GM21360 (cell line): ENCODE measurements around the gene TXNDC17.
"Not testable (repeated sequence)": the region's sequence is repeated elsewhere in the genome, so short reads cannot be mapped to it uniquely, and the experiment has no call there.

ENCODE experiments used
- ATAC-seq: cut with Tn5 transposase; IDR thresholded peaks from one replicate; pipeline ENCODE4 v1.9.1; 2021; ENCODE audit warnings: mild to moderate bottlenecking, moderate library complexity; ENCODE audit not compliant: unreplicated experiment

The TXNDC17 gene

DNA sequence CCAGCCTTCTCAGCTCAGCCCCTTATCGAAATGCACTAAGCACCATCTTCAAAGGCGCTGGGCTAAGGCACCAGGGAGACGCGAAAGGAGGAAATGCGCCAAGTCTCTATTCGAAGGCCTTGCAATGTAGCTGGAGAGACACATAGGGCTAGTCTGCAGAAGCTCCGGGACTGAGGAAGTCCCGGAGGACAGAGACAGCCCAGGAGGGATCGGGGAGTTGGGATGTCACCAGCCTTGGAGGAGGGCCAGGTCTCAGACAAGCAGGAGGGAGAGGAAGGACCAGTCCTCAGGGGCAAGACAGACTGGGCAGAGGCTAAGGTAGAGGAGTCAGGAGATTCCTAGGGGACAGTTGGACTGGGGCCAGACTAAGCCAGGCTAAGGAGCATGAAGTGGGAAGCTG is 19.2 kb downstream of the TXNDC17 start:
- ATAC-seq: no peak

DNA sequence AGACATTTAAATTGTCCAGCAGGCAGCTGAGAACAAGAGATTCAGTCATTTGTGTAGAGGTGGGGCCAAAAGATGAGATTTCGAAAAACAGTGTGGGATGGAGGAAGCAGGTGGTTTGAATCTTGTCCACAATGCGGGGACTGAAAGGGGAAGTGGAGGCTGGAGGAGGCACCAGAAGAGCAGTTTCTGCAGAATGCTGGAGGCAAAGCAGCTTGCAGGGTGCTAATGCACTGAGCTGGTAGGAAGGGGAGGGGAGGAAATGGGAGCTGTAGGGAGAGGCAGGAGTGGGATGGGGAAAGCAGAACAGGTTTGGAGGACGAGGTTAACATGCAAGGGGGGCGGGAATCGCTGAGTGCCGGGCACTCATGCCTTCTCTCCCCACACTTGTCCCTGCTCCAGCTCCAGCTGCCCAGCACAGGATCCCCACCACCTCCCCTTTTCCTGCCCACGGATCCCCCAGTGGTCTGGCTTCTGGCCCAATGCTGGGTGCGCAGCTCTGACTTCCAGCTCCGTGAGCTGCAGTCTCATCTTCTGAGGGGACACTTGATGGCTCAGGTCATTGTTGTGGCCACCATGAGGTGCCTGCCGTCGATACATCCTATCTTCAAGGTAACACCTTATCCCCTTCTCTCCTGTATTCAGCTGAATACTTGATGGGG is 20.1 kb downstream of the TXNDC17 start:
- peak; percentile 64 for ATAC-seq

DNA sequence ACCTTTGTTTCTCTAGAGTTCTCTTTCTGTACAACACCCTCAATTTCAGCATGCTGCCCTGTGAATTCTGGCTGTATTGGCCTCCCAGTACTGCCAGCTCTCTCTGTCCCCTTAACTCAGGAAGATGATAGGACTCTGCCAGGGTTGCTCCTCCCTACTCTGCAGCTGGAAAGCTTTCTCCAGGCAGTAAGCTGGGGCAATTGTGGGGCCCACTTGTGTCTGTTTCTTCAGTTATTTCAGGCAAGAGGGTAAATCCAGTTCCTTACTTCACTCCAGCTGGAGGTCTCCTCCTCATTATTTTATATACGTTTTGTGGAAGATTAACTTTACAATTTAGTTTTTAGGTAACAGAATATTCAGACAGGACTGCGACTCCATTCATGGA is 20.6 kb downstream of the TXNDC17 start:
- ATAC-seq: no peak

DNA sequence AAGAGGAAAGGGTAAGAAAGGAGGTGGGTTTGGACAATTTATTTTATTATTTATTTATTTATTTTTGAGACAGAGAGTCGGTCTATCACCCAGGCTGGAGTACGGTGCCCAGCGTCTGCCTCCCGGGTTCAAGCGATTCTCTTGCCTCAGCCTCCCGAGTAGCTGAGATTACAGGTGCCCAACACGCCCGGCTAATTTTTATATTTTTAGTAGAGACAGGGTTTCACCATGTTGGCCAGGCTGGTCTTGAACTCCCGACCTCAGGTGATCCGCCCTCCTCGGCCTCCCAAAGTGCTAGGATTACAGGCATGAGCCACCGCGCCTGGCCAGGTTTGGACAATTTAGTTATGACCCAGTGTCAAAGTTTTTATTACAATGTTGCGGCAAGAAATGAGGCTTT is 22.3 kb downstream of the TXNDC17 start:
- not testable (repeated sequence) for ATAC-seq

DNA sequence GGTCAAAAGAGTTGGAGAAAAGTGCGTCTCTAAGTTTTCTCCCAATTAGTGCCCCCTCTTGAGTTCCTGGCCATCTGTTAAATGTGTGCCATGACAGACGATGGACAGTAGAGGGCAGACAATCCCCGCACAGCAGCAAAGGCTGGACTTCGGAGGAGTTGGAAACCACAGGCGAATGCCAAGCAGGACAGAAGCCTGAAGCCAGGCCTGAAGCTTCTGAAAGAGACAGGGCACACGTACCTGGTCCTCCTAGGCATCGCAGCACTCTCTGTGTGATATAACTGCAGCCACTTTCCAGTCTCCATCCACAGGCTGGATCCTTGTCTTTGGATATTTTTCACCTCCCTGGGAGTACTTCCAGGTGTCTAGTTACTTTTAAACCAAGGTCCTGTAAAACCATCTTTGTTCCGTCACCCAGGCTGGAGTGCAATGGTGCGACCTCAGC is 25.2 kb downstream of the TXNDC17 start:
- no peak for ATAC-seq

DNA sequence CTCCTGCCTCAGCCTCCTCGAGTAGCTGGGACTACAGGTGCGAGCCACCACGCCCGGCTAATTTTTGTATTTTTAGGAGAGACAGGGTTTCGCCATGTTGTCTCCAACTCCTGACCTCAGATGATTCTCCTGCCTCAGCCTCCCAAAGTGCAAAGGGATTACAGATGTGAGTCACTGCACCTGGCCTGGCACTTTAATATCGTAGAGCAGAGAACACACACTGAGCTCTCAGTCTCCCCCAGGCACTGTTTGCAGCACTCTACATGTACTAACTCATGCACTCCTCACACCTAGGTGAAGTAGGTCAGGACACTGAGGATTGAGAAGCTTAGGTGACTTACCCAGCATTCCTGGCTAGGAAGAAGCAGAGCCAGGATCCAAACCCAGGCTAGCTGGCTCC is 25.7 kb downstream of the TXNDC17 start:
- ATAC-seq: no peak

DNA sequence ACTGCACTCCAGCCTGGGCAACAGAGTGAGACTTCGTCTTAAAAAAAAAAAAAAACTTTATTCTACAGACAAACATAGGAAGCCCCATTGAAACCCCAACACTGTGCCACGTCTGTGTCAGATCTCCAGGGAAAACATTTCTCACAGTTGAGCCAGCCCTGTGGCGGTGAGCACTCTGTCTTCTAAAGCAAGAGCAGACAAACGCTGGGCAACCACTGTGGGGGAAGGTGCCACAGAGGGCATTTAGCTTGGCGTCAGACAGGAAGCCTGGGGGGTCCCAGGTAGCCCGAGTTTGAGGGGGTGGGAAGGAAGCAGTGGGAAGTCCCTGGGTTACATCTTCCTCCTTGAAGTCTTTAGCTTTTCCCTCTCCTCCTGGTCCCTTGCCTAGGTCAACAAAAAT is 26.7 kb downstream of the TXNDC17 start:
- ATAC-seq: no peak

DNA sequence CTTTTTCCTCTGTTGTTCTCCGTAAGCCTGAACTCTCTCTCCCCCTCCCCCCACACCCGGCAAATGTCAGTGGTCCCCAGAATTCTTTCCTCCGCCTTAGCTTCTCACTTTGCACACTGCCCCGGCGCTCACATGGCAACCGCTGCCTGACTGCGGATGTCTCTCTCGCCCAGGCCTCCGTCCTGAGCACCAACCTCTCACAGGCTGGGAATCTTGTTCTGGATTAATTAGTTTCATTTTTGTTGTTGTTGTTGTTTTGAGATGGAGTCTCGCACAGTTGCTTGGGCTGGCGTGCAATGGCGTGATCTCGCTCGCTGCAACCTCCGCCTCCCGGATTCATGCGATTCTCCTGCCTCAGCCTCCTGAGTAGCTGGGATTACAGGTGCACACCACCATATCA is 27.4 kb downstream of the TXNDC17 start:
- no peak for ATAC-seq

DNA sequence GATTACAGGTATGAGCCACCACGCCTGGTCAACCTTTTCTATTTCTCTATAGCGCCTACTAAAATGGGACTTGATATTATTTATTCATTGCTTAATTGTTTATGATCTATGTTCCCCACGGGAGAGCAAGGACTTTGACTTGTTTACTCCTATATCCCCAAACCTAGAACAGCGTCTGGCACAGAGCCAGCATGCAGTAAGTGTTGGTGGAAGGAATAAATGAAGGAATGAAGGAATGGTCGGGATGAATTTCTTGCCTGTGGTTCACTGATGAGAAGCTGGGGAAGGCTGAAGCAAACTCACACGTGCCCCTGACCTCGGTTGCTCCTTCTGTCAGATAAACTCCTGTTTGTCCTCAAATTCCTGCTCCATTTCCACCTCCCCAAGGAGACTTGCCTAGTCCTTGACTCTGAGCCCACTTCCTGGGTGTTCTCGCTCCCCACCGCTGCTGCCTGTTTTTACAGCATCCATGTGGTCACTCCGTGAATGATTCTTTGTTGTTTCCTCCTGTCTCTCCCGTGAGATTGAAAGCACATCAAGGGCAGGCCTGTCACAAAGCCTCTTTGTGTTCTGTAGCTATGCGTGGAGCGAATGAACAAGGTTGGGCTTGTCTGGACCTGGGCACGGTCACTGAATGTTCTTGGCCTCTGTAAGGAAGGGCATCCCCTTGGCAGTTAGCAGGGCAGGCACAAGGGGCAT is 28.0 kb downstream of the TXNDC17 start:
- no peak for ATAC-seq

DNA sequence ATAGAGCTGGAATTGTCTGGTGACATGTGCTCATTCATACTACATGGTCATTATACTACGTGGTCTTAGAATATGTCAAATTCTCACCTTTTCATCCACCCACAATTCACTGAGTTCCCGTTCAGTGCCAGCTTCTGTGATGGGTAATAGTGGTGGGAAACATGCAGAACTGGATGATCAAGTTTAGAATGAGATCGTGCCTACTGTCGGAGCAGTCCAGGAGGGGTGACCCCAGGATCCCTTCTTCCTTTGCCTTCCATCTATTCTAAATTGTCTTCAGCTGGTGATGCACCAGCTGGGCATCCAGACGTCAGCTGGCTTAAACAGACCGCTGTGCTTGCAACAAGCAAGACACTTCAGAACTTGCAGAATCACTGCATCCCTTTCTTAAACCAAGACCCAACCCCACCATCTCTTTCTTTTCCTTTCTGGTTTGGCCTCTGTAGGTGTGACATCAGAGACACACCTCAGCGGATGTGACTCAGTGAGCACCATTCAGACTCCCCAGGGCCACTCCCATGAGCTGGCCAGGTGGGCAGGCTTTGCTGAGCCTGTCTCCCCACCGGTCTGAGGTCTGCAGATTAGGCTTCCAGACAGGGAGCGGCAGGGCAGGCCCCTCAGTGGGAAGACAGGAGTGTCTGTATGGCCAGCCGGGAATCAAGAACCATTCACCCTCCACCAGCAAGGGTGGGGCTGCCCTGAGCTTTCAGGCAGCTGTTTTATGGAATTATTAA is 28.8 kb downstream of the TXNDC17 start:
- ATAC-seq: no peak

DNA sequence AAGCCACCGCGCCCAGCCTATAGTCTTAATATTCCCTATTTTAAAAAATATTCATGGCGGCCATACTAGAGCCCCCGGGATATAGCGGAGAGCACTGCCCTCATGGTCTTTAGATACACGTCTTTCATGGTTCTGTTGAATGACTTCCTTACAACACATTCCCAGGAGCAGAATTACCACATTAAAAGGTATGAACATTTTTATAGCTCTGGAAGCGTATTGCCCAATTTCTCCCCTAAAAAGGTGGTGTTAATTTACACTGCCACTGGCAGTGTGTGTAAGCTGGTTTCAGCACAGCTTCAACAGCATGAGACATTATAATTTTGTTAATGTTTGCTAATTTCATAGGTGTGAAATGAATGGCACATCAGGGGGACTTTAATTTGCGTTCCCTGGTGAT is 29.7 kb downstream of the TXNDC17 start:
- no peak for ATAC-seq

DNA sequence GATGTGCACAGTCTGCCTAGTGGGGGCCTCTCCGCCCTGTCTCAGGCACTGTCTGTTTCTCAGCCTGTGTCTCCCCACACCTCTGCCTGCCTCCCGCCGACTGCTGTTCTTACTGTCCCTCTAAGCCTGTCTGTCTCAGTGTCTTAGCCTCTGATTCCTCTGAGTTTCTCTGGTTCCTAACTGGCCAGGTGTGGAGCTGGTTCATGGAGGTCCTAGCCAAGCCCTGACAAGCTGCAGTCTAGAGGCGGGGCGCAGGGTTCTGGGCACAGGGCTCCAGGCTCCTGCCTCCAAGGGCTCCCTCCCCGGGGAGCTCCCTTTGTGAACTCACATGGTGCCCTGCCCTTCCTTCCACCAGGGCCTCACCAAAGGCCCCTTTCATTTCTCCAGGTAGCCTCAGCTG is 30.1 kb downstream of the TXNDC17 start:
- ATAC-seq: no peak

DNA sequence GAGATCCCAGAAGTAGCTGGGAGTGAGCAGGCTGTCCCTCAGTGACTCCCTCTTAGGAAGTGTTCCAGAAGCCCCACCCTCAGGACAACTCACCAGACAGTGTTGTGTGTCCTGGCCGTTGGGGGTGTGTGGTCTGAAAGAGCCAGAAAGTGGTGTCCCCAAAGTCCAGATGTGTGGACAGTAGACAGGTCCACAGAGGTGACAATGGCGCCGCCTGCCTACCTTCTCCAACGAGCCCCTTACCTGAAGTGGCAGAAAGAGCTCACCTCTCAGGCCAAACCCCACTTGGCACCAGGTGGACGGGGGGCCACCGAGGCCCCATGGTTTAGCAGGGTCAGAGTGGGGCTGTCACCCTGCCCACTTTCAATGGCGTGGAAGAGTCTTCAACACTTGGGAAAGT is 30.6 kb downstream of the TXNDC17 start:
- ATAC-seq: no peak

DNA sequence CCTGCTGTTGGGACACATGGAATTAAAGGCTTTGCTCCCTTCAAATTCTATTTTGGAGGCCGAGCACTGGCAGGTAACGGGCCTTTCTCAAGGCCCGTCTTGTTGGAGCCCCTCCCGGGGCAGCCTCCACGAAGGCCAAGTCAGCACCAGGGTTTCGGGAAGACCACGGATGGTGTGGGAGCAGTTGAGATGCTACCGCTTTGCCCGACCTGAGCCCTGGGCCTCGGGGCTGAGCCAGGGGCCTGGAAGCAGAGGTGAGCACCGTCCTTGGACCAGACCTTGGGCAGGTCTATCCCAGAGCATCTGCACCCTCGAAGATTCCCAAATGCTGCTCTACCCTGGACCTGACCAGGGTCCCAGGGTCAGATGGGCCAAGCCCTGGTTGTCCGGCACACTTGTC is 33.7 kb downstream of the TXNDC17 start:
- no peak for ATAC-seq

DNA sequence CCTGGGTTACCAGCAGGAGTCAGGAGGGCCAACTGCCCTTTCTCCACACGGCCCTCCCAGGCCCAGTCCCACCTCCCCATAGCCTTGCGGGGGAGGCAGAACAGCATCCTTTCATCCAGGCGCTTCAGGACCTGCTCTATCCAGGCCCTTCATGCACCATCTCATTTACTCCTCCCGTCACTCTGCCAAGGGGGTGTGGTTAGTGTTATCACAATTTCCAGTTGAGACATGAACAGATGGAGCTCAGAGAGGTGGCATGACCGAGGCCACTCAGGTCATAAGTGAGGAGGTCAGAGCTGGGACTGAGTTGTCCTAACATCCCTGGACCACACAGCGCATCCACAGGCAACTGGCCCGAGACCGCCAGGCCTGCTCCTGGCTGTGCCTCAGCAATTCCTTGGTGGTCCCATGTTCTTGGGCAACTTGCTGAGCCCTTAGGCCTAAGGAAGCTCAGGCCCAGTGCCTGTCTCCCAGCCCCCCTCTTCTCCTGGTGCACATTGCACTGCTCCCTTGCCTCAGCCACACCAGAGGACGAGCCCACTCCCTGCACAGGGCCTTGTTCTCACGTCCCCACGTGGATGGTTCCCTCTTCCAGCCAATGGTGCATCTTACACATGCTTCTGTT is 34.5 kb downstream of the TXNDC17 start:
- no peak for ATAC-seq

DNA sequence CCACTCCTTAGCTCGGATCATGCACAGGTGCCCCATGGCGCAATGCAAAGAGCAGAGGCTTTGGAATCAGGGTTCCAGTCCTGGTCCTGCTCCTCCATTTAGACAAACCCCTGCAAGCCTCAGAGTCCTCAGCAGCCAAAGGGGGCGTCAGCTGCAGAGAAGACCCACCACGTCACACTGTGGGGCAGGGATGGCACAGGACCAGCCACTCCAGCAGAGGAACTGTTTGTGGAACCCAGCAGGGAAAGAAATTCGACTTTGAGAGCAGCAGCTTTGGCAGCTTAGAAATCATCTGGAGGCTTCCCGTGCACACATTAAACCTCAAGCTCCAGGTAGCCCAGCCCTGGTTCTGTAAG is 35.9 kb downstream of the TXNDC17 start:
- ATAC-seq: no peak

DNA sequence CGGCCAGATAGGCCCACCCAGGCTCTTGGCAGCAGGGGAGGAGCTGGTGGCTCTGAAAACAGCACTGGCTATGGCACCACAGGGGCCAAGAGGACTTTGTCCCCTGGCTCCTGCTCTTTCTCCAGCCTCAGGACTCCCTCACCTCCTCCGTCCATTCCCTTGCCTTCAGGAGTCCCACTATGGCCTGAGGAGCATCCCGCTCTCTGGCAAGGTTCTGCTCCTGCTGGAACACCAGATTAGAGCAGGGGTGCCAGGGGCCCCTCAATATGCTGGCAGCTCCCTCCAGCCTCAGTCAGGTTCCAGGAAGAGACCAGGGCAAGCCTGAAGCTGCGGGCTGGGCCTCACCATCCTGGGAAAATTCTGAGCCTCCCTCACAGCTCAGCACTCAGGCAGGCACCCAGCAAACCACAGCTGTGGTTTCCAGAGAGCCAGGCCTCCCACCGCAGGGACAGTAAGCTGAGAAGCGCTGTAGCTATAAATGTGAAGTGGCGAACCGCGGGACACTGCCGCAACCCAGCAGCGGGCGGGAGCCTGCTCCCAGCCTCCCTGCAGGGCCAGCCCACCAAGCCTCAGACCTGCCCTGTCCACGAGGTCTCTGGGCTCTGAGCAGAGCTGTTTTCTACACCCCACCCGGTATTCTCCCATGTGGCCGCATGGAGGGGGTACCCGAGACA is 36.4 kb downstream of the TXNDC17 start:
- no peak for ATAC-seq

DNA sequence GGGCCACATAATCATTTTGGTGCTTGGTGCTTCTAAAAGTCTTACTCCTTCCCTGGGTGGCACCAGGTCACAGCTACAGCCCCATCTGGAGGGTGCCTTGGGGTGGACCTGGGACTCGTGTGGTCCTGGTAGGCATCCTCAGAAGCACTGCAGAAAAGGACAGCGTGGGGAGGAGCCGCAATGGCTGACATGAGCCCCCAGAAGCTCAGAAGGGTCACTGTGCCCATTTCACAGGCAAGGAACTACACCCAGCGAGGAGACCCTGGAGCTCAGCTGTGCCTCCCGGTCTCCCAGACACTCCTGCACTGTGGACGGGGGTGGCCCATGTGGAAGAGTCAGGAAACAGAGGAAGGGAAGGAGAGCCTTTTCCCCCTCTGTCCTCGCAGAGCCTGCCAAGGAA is 37.1 kb downstream of the TXNDC17 start:
- no peak for ATAC-seq

DNA sequence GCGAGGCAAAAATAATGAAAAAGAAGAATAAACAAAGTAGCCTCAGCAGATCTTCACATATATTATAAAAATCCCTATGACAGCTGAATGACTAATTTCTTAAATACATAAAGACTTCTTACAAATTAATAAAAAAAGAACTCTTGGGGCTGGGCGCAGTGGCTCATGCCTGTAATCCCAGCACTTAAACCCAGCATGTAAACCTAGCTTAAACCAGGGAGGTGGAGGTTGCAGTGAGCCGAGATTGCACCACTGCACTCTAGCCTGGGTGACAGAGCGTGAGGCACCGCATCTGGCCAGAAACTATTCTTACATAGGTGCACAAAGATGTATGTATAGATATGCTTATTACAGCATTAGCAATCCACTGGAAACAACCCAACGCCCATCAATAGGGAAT is 38.4 kb downstream of the TXNDC17 start:
- ATAC-seq: no peak

DNA sequence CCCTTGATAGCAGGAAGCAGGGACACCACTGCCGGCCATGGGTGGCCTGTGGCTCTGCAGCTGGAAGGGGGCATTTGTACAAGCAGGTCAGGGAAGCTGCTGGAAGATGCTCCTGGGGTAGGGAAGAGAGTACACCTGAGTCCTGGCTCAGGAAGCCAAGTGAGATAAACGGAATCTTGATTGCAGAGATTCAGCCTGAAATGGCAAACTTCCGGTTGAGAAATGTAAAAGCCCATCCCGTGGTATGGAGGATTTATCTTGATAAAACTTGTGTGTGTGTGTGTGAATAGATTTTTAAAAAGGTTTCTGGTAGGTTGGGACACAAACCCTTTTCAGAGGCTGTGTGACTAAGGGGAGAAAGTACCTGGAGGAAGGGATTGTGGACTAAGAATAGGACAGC is 40.3 kb downstream of the TXNDC17 start:
- no peak for ATAC-seq

DNA sequence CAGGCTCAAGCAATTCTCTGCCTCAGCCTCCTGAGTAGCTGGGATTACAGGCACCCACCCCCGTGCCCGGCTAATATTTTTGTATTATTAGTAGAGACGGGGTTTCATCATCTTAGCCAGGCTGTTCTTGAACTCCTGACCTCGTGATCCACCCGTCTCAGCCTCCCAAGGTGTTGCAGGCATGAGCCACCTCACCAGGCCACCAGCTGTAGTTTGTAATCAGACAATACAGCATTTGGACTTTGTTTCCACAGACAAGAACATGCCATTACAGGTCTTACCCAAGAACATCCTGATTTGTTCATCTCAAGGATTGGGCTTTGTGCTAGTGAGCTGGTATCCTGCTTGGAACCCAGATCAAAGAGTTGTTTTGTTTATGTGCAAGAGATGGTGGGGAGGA is 40.8 kb downstream of the TXNDC17 start:
- no peak for ATAC-seq
